Neural progenitor cell (in vitro differentiated cells): Measurements from ENCODE around the gene TMEM121.

ENCODE experiments used
- CTCF ChIP-seq: fragments of 200-600 bp; sonication (generic); IDR thresholded peaks from 2 replicates; pipeline ENCODE4 v1.5.1; 2017; ENCODE audit warnings: antibody characterized with exemption, mild to moderate bottlenecking
- EZH2 ChIP-seq: fragments of 200-600 bp; sonication (generic); IDR thresholded peaks from 2 replicates; pipeline ENCODE4 v1.6.1; 2017; ENCODE audit warnings: antibody characterized with exemption, mild to moderate bottlenecking, moderate library complexity

GRCh38 chr14:105547741-105548169 lies 21.4 kb downstream of the TMEM121 start:
- TF ChIP-seq EZH2 (no peak), CTCF (no peak)
